Right renal pelvis (tissue), 4 donors: ENCODE data around the gene TAOK2. TPM values are rescaled to one million over a fixed set of nuclear protein-coding genes. Genes with fewer than 3 reads are reported as not detected.
"Not testable (repeated sequence)": the region's sequence is repeated elsewhere in the genome, so short reads cannot be mapped to it uniquely, and the experiment has no call there.

ENCODE experiments used
- DNase-seq, 4 donors: peaks; one replicate each; pipeline ENCODE4 v3.0.0-alpha.2; 2013; ENCODE audit warnings: low read depth in 4 of 4, low spot score in 3 of 4, missing footprints in 1 of 4
- polyA plus RNA-seq, 4 donors: library from polyadenylated mRNA; unstranded; fragments of 120-200 nt; gene quantifications; one replicate each; pipeline ENCODE4 v1.2.1, GENCODE V29; 2013; ENCODE audit not compliant: insufficient read length in 4 of 4

Gene TAOK2
- polyA plus RNA-seq, 4 donors, result 41.9 to 52.5 (median 43.5) TPM

DNA sequence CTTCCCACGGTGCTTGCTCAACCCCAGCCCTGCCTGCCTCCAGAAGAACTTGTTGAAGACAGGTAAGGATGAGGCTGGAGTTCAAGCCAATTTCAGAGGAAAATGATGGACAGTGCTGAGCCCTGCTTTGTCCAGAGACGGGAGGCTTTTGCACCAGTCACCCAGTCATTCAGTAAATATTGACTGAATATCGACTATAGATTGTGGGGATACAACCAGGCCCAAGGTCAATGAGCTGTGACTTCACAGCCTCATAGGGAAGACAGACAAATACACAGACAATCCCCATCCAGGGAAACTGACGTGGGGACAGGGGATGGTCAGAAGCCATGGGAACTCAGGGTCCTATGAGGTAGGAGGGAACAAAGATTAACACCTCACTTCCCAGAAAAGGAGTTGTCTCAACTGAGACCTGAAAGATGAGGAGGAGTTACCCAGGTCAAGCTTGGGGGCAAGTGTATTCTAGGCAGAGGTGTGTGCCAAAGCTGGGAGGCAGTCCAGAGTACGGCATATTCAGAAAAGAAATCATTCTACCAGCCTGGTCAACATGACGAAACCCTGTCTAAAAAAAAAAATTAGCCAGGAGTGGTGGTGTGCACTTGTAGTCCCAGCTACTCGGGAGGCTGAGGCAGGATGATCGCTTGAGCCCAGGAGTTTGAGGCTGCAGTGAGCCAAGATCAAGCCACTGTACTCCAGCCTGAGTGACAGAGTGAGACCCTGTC is 43.0 kb downstream of the TAOK2 start:
- no peak for DNase-seq

DNA sequence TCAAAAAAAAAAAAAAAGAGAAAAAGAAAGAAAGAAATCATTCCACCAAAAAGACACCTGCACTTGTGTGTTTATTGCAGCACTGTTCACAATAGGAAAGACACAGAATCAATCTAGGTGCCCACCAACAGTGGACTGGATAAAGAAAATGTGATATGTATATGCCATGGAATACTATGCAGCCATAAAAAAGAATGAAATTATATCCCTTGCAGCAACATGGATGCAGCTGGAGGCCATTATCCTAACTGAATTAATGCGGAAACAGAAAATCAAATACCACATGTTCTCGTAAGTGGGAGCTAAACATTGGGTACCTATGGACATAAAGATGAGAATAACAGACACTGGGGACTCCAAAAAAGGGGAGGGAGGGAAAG is 43.6 kb downstream of the TAOK2 start:
- no peak for DNase-seq

GRCh38 chr16:30017937-30018336 is 44.3 kb downstream of the TAOK2 start:
- DNase-seq, result not testable (repeated sequence)

DNA sequence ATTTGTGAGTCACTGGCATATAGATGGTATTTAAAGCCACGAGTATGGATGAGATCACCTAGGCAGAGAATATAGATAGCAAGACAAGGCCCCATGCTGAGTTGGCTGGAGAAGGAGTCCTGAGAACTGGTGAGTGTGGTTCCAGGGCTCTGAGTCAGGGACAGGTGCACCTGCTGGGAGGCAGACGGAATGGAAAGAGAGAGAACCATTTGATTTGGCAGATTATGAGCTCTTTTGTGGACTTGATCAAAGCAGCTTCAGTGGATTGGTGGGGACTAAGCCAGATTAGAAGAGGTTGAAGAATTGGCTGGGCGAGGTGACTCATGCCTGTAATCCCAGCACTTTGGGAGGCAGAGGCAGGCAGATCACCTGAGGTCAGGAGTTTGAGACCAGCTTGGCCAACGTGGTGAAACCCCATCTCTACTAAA is 45.1 kb downstream of the TAOK2 start:
- DNase-seq, result no peak

DNA sequence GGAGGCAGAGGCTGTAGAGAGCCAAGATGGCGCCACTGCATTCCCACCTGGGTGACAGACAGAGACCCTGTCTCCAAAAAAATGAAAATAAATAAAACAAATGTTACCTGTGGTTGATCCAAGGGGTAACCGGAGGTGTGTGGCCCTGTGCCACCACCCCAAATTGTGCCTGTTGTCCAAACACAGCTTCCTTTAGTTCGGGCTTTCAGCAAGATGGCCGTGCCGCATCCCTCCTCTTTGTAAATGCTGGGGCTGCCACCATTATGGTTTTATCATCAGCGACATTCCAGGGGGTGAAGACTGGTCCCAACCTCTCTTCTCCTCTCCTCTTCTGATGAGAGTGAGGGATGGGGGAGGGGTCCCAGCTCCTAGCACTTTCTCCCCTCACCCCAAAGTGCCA is 49.2 kb downstream of the TAOK2 start, which contains the start of gene C16orf92:
Gene C16orf92, plus strand, starts transcription at position 312 of the 400 bp plus-strand sequence. CDS start 143 bp downstream, outside the sequence.
- no peak for DNase-seq

DNA sequence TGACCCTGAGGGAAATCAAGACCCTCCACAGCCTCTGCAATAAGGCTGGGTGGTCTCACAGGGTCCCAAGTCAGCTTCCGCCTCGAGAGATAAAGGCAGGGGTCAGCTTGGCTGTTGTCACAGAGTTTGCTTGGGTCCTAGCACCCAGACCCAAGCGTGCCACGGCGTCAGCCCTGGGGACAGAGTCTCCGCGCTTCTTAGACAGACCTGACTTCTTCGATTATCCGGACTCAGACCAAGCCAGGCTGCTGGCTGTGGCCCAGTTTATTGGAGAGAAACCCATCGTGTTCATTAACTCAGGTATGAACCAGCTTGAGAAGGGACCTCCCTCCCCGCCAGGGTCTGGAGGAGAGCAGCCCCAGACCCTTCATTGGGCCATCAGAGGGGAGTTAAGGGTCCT is 49.9 kb downstream of the TAOK2 start:
- no peak for DNase-seq

GRCh38 chr16:30024451-30024850 is 50.8 kb downstream of the TAOK2 start:
- DNase-seq, result no peak

GRCh38 chr16:30025156-30025555 is 51.5 kb downstream of the TAOK2 start:
- no peak for DNase-seq

DNA sequence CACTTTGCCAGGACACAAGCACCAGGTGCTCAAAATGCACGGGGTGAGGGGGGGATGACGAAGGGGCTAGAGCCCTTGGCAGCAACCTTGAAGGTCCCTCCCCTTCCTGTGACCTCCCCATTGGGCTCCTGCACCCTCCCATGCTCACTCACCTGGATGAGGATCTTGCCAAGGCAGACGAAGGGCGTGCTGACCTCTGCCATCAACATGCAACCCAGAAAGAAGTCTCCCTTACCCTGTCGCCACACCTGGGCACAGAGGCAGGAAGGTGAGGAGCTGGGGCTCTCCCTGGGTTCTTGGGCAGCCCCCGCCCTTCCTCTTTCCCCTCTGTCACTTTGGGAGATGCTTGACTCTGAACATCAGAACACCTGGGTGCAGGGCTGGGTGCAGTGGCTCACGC is 51.9 kb downstream of the TAOK2 start:
- no peak for DNase-seq

DNA sequence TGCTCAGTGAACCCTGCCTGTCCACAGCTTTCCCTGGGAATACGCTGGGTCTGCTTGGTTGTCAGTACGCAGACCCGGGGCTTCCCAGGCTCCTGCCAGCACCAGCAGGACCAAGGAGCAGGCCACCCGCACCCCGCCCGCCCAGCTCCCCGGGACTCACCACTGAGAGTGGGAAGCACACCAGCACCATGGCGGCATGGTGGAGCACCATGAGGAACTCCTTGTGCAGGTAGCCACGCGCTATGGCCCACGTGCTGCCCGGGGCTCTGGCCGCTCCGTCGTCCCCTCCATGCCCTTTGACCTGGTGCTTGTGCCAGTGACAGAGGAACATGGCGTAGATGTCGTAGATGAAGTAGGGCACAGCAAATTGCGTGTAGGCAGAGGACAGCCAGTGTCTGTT is 52.8 kb downstream of the TAOK2 start:
- DNase-seq, result no peak

GRCh38 chr16:30027588-30028437 is 54.1 kb downstream of the TAOK2 start:
- no peak for DNase-seq

- no peak for DNase-seq
These were observed 54.9 kb downstream of the TAOK2 start for GRCh38 chr16:30028438-30029076.

GRCh38 chr16:30030011-30030685 is 56.5 kb downstream of the TAOK2 start:
- DNase-seq, result no peak

GRCh38 chr16:30030841-30031413 is 57.3 kb downstream of the TAOK2 start, which contains the start of gene TLCD3B:
TSS of gene TLCD3B (minus strand) at chr16:30031271. CDS start at chr16:30030527, 744 bp downstream.
- no peak for DNase-seq

- DNase-seq, result no peak
These were observed 57.8 kb downstream of the TAOK2 start for GRCh38 chr16:30031477-30031918.

- DNase-seq, result peak in 2 of 4 donors; percentile 60 to 67
These were observed 58.6 kb downstream of the TAOK2 start for GRCh38 chr16:30032083-30032819.

DNA sequence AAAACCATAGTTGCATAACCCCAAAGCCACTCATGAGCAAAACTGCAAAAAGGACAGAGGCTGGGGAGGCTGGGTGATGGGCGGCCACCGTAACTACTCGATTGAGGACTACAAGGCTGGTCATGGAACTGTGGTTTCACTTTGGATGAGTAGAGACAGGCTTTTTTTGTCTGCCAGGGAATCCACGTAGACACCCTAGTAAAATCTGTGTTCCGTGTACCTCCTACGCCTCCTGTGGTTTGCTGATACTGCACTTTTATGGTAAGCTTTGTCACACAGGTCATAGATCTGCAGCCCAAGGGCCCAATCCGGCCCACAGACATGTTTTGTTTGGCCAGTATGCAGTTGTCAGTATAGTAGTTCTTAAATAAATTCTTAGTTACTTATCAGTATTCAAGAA is 59.6 kb downstream of the TAOK2 start:
- DNase-seq, result no peak

GRCh38 chr16:30040221-30040620 is 66.6 kb downstream of the TAOK2 start:
- no peak for DNase-seq

GRCh38 chr16:30040690-30041089 is 67.0 kb downstream of the TAOK2 start:
- not testable (repeated sequence) for DNase-seq
